H9 (cell line): ENCODE data around the gene PCBP2. TPM values are rescaled to one million over a fixed set of nuclear protein-coding genes. Genes with fewer than 3 reads are reported as not detected.

ENCODE experiments used
- DNase-seq: peaks from one replicate; pipeline ENCODE4 v3.0.0-alpha.2; 2017
- H2AFZ ChIP-seq: one replicate; pipeline ENCODE4 v1.6.1; 2013; ENCODE audit warnings: mild to moderate bottlenecking, low read length, control low read depth, moderate library complexity
- H2AK5ac ChIP-seq: 2 replicates; pipeline ENCODE4 v1.6.1; 2013; ENCODE audit warnings: low read length, control low read depth, mixed read lengths; ENCODE audit not compliant: insufficient read length
- H2BK120ac ChIP-seq: one replicate; pipeline ENCODE4 v1.6.1; 2013; ENCODE audit warnings: low read depth, mild to moderate bottlenecking, low read length, control low read depth, inconsistent platforms; ENCODE audit not compliant: poor library complexity, severe bottlenecking
- H2BK12ac ChIP-seq: 2 replicates; pipeline ENCODE4 v1.6.1; 2013; ENCODE audit warnings: low read length, control low read depth, mixed read lengths, low read depth; ENCODE audit not compliant: insufficient read length
- H2BK15ac ChIP-seq: 2 replicates; pipeline ENCODE4 v1.6.1; 2013; ENCODE audit warnings: low read depth, low read length, control low read depth
- H2BK20ac ChIP-seq: one replicate; pipeline ENCODE4 v1.6.1; 2013; ENCODE audit warnings: low read depth, mild to moderate bottlenecking, low read length, control low read depth, inconsistent platforms; ENCODE audit not compliant: poor library complexity, severe bottlenecking
- H2BK5ac ChIP-seq: 2 replicates; pipeline ENCODE4 v1.6.1; 2013; ENCODE audit warnings: low read length, control low read depth, mixed read lengths; ENCODE audit not compliant: insufficient read length
- H3K14ac ChIP-seq: 2 replicates; pipeline ENCODE4 v1.6.1; 2013; ENCODE audit warnings: low read length, control low read depth; ENCODE audit not compliant: insufficient read depth
- H3K18ac ChIP-seq: 2 replicates; pipeline ENCODE4 v1.6.1; 2013; ENCODE audit warnings: low read depth, mild to moderate bottlenecking, mixed read lengths, low read length, control low read depth; ENCODE audit not compliant: insufficient read length
- H3K23ac ChIP-seq: 2 replicates; pipeline ENCODE4 v1.6.1; 2013; ENCODE audit warnings: low read length, control low read depth, mixed read lengths, low read depth; ENCODE audit not compliant: insufficient read length
- H3K23me2 ChIP-seq: 2 replicates; pipeline ENCODE4 v1.6.1; 2013; ENCODE audit warnings: low read depth, mild to moderate bottlenecking, mixed read lengths, low read length, control low read depth; ENCODE audit not compliant: insufficient read length, poor library complexity, severe bottlenecking
- H3K27ac ChIP-seq: 2 replicates; pipeline ENCODE4 v1.5.1; 2013; ENCODE audit warnings: low read length, control low read depth, mixed read lengths, low read depth; ENCODE audit not compliant: insufficient read length
- H3K27me3 ChIP-seq: 2 replicates; pipeline ENCODE4 v1.6.1; 2013; ENCODE audit warnings: low read length, control low read depth, inconsistent platforms; ENCODE audit not compliant: insufficient read depth
- H3K4ac ChIP-seq: 2 replicates; pipeline ENCODE4 v1.6.1; 2013; ENCODE audit warnings: low read depth, mild to moderate bottlenecking, control low read depth, inconsistent platforms, low read length, moderate library complexity
- H3K4me1 ChIP-seq: 2 replicates; pipeline ENCODE4 v1.6.1; 2013; ENCODE audit warnings: low read length, control low read depth, inconsistent platforms; ENCODE audit not compliant: insufficient read depth
- H3K4me2 ChIP-seq: 2 replicates; pipeline ENCODE4 v1.6.1; 2013; ENCODE audit warnings: low read length, control low read depth, mixed read lengths; ENCODE audit not compliant: insufficient read length, insufficient read depth
- H3K56ac ChIP-seq: 2 replicates; pipeline ENCODE4 v1.6.1; 2013; ENCODE audit warnings: low read depth, mild to moderate bottlenecking, mixed read lengths, low read length, control low read depth; ENCODE audit not compliant: insufficient read length
- H3K79me1 ChIP-seq: 2 replicates; pipeline ENCODE4 v1.6.1; 2013; ENCODE audit warnings: low read depth, mild to moderate bottlenecking, moderate library complexity, low read length, control low read depth, inconsistent platforms; ENCODE audit not compliant: insufficient read depth, poor library complexity, severe bottlenecking
- H3K79me2 ChIP-seq: 2 replicates; pipeline ENCODE4 v1.6.1; 2013; ENCODE audit warnings: low read length, control low read depth, inconsistent platforms; ENCODE audit not compliant: insufficient read depth
- H3K9ac ChIP-seq: 2 replicates; pipeline ENCODE4 v1.6.1; 2013; ENCODE audit warnings: low read length, control low read depth, mixed read lengths; ENCODE audit not compliant: insufficient read length; ENCODE audit errors: extremely low read depth
- H3K9me3 ChIP-seq: one replicate; pipeline ENCODE4 v1.6.1; 2013; ENCODE audit warnings: low read depth, low read length, inconsistent platforms; ENCODE audit not compliant: control insufficient read depth
- H3T11ph ChIP-seq: one replicate; pipeline ENCODE4 v1.6.1; 2013; ENCODE audit warnings: mild to moderate bottlenecking, low read length, control low read depth, inconsistent platforms
- H4K20me1 ChIP-seq: one replicate; pipeline ENCODE4 v1.6.1; 2013; ENCODE audit not compliant: control insufficient read depth, insufficient read length, insufficient read depth
- H4K5ac ChIP-seq: 2 replicates; pipeline ENCODE4 v1.6.1; 2013; ENCODE audit warnings: low read depth, mild to moderate bottlenecking, mixed read lengths, low read length, control low read depth; ENCODE audit not compliant: insufficient read length
- H4K8ac ChIP-seq: replicated peaks from 2 replicates; pipeline ENCODE4 v1.6.1; 2013; ENCODE audit warnings: low read length, control low read depth, mixed read lengths, low read depth; ENCODE audit not compliant: insufficient read length
- H4K91ac ChIP-seq: 2 replicates; pipeline ENCODE4 v1.6.1; 2013; ENCODE audit warnings: low read depth, mild to moderate bottlenecking, moderate library complexity, mixed read lengths, low read length, control low read depth; ENCODE audit not compliant: insufficient read length
- H3K27ac Mint-ChIP-seq, 3 experiments: 2 replicates in 2 of 3; 3 replicates in 1 of 3; pipeline ENCODE4 v1.8.0; 2020 to 2021; ENCODE audit warnings: mixed read lengths in 3 of 3, mild to moderate bottlenecking in 1 of 3, moderate library complexity in 1 of 3
- H3K27me3 Mint-ChIP-seq: 2 replicates; pipeline ENCODE4 v1.8.0; 2021; ENCODE audit warnings: low read depth, mild to moderate bottlenecking, moderate library complexity, mixed read lengths
- H3K36me3 Mint-ChIP-seq, 3 experiments: 2 replicates in 2 of 3; 3 replicates in 1 of 3; pipeline ENCODE4 v1.8.0; 2020 to 2021; ENCODE audit warnings: low read depth in 3 of 3, mixed read lengths in 3 of 3; ENCODE audit not compliant: insufficient read depth in 1 of 3
- H3K4me1 Mint-ChIP-seq, 2 experiments: 2 replicates each; pipeline ENCODE4 v1.8.0; 2020; ENCODE audit warnings: mixed read lengths in 2 of 2
- H3K4me3 Mint-ChIP-seq, 2 experiments: 2 replicates in 1 of 2; 3 replicates in 1 of 2; pipeline ENCODE4 v1.8.0; 2020 to 2021; ENCODE audit warnings: mild to moderate bottlenecking in 2 of 2, mixed read lengths in 2 of 2, moderate library complexity in 1 of 2
- H3K9me3 Mint-ChIP-seq, 2 experiments: 2 replicates in 1 of 2; 3 replicates in 1 of 2; pipeline ENCODE4 v1.8.0; 2020; ENCODE audit warnings: mild to moderate bottlenecking in 2 of 2, mixed read lengths in 2 of 2, moderate library complexity in 1 of 2
- WGBS: extraction: QIAGEN DNeasy Blood & Tissue Kit; methylation state at CpG from one replicate; pipeline ENCODE4 v1.1.7; 2013; ENCODE audit warnings: missing lambda C conversion rate, low lambda C conversion rate, mixed read lengths; ENCODE audit not compliant: insufficient read length; ENCODE audit errors: extremely low coverage; 5-methylcytosine and 5-hydroxymethylcytosine counted together
- total RNA-seq: library from RNA; stranded (reverse); gene quantifications from 2 replicates; pipeline ENCODE4 v1.2.1, GENCODE V29; 2021
- TF ChIP-seq, protein P1 (sequence below): fragments of 200-600 bp; sonication (generic); conservative IDR thresholded peaks from 3 replicates; pipeline ENCODE4 v1.8.0; 2021; ENCODE audit warnings: antibody characterized with exemption, mild to moderate bottlenecking

Gene PCBP2
- total RNA-seq, 1 experiment from 2014 or later = 1,207 TPM

DNA sequence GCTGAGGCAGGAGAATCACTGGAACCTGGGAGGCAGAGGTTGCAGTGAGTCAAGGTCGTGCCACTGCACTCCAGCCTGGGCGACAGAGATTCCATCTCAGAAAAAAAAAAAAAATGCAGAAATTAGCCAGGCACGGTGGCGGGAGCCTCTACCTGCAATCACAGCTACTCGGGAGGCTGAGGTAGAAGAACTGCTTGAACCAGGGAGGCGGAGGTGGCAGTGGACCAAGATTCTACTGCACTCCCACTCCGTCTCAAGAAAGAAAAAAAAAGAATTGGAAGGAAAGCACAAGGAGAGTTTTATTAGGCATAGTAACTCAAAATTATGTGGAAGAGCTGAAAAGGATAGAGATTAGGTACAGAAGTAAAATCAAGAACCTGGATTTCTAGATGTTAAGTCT is 49.0 kb upstream of the PCBP2 start:
- Histone ChIP-seq H3K27me3 (no peaks in the 10 kb centered on the region), H3K4ac (no peak overlapping the region), H2BK120ac (no peak overlapping the region), H4K91ac (no peak overlapping the region), H3K23me2 (no peaks in the 10 kb centered on the region), H3K9ac (no peak overlapping the region), H4K5ac (no peak overlapping the region), H3K14ac (no peak overlapping the region), H3K56ac (no peak overlapping the region), H2AFZ (no peak overlapping the region), H3K4me1 (no peaks in the 10 kb centered on the region), H4K8ac (no peak overlapping the region), H2BK5ac (no peak overlapping the region), H3K79me2 (no peaks in the 10 kb centered on the region; the same call in 1 of the 2 replicates), H3K27ac (no peak overlapping the region), H2BK20ac (no peak overlapping the region), H2AK5ac (no peak overlapping the region), H2BK12ac (no peak overlapping the region), H3K9me3 (no peaks in the 10 kb centered on the region), H2BK15ac (no peak overlapping the region), H3K4me2 (no peak overlapping the region), H3T11ph (no peak overlapping the region), H4K20me1 (no peaks in the 10 kb centered on the region), H3K18ac (no peak overlapping the region), H3K23ac (no peak overlapping the region), H3K79me1 (peaks cover 2% of the 10 kb centered on the region)
- H3K4me1 Mint-ChIP-seq = no peaks in the 10 kb centered on the region
- H3K27ac Mint-ChIP-seq = peak overlapping the region in 2 of 3 experiments; percentile 53 to 90; a peak in 2 of 7 replicates
- H3K27me3 Mint-ChIP-seq = no peaks in the 10 kb centered on the region
- DNase-seq = no peak
- peaks cover 8 to 29% (median 19%) of the 10 kb centered on the region in 3 experiments for H3K36me3 Mint-ChIP-seq
- no peaks in the 10 kb centered on the region for H3K9me3 Mint-ChIP-seq
- H3K4me3 Mint-ChIP-seq = no peak overlapping the region
- no CpG with 5 or more reads among the region's 7 CpGs for WGBS
- TF ChIP-seq, protein P1, sequence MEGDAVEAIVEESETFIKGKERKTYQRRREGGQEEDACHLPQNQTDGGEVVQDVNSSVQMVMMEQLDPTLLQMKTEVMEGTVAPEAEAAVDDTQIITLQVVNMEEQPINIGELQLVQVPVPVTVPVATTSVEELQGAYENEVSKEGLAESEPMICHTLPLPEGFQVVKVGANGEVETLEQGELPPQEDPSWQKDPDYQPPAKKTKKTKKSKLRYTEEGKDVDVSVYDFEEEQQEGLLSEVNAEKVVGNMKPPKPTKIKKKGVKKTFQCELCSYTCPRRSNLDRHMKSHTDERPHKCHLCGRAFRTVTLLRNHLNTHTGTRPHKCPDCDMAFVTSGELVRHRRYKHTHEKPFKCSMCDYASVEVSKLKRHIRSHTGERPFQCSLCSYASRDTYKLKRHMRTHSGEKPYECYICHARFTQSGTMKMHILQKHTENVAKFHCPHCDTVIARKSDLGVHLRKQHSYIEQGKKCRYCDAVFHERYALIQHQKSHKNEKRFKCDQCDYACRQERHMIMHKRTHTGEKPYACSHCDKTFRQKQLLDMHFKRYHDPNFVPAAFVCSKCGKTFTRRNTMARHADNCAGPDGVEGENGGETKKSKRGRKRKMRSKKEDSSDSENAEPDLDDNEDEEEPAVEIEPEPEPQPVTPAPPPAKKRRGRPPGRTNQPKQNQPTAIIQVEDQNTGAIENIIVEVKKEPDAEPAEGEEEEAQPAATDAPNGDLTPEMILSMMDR = no peak
